Measurements from ENCODE around the gene CRYGN. TPM values are rescaled to one million over a fixed set of nuclear protein-coding genes. Genes with fewer than 3 reads are reported as not detected.

Gene CRYGN
- total and polyA plus RNA-seq, 9 of the 15 experiments (the other 6 are each of a cell fraction or from before 2014, with no cell fraction given) = not detected

DNA sequence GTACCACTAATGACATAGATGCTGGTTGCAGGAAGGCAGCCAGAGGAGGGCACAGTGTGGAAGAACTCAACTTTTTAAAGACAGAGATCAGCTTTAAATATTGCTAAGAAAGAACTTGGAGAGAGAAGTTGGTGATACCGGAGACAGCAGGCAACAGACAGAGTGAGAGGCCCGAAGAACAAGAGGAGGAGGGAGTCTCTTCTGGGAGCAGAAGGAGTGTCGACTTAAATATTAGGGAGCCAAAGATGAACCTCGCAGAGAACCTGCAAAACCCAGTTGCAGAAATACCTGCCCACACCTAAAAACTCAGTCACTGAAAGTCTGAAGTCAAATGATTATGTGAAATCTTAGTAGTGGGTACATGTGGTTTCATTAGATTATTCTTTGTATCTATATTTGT, 26.7 kb downstream of the CRYGN start:
- H3K4me1 ChIP-seq (replicated peaks in 1 of 2; ENCODE audit: control insufficient read depth in 2 of 2, insufficient read depth in 2 of 2, low read length in 2 of 2) = peaks cover 11 to 16% of the 10 kb centered on the region in 2 experiments
- H4K20me1 ChIP-seq (replicated peaks; ENCODE audit: control insufficient read depth, insufficient read depth, low read length) = no peaks in the 10 kb centered on the region
- no peak overlapping the region for H3K4me2 ChIP-seq (ENCODE audit: insufficient read depth, low read length)
- no peak overlapping the region for H3K9ac ChIP-seq (ENCODE audit: insufficient read depth in 1 of 2, low read depth in 2 of 2, low read length in 2 of 2)
- in situ Hi-C loops (cut with MboI) (no loop called here), intact Hi-C loops (cut with micrococcal nuclease) (loop anchor here (5.0 kb wide), 1 partner anchor 34 kb away; no protein-coding TSS in a partner anchor)
- no TSS peak for BruUV-seq (replicated peaks)
- no peak overlapping the region for H3K4me3 ChIP-seq
- no peak overlapping the region for H3K27ac ChIP-seq (ENCODE audit: extremely low read depth, low read depth, low read length)
- no peak overlapping the region for H2AFZ ChIP-seq (ENCODE audit: low read depth, low read length)
- ChIA-PET POLR2A (no interaction called here), CTCF (ENCODE audit: low intra/inter-chr PET ratio) (no interaction called here)
- H3K36me3 ChIP-seq (ENCODE audit: control insufficient read depth, insufficient read depth, low read length) = no peaks in the 10 kb centered on the region
- H3K79me2 ChIP-seq (ENCODE audit: control insufficient read depth, insufficient read depth, low read length) = no peaks in the 10 kb centered on the region
- DNase-seq (ENCODE audit: extremely low read depth in 1 of 4, low spot score in 3 of 4) (no peak), FAIRE-seq (no peak), ATAC-seq (no peak)
- no peaks in the 10 kb centered on the region for H3K9me1 ChIP-seq (ENCODE audit: control insufficient read depth, insufficient read depth, low read length)
- peaks cover 4 to 14% of the 10 kb centered on the region in 2 experiments; a peak in 3 of 5 replicates for H3K27me3 ChIP-seq (ENCODE audit: control insufficient read depth in 2 of 2, insufficient read depth in 2 of 2, low read length in 2 of 2)
- 25% methylated on average over 4 of the region's 4 CpGs for WGBS (ENCODE audit: insufficient coverage, low coverage, missing lambda C conversion rate)
- TF ChIP-seq CXXC5 (CRISPR knock-in tag; IDR thresholded peaks at IDR 0.05) (no peak), ARID3B (CRISPR knock-in tag; IDR thresholded peaks at IDR 0.05; ENCODE audit: borderline replicate concordance) (no peak), CTCF (IDR thresholded peaks at IDR 0.05 in 2 of 3, conservative IDR thresholded peaks at IDR 0.05 in 1 of 3; ENCODE audit: insufficient read depth in 2 of 3, low read depth in 1 of 3, low read length in 3 of 3) (no peak), RBM22 (IDR thresholded peaks at IDR 0.05; ENCODE audit: low read depth, low read length, poor library complexity, severe bottlenecking) (no peak), HCFC1 (IDR thresholded peaks at IDR 0.05; ENCODE audit: low read depth, low read length) (no peak), LEF1 (IDR thresholded peaks at IDR 0.05) (no peak), KDM2B (CRISPR knock-in tag; IDR thresholded peaks at IDR 0.05) (no peak), NUFIP1 (IDR thresholded peaks at IDR 0.05; ENCODE audit: partially characterized antibody) (no peak), HDAC8 (tag; IDR thresholded peaks at IDR 0.05) (no peak), SMARCA5 (IDR thresholded peaks at IDR 0.05) (no peak), PURB (CRISPR knock-in tag; IDR thresholded peaks at IDR 0.05; ENCODE audit: low read depth) (no peak), ZNF124 (CRISPR knock-in tag; IDR thresholded peaks at IDR 0.05) (no peak), RBFOX2 (IDR thresholded peaks at IDR 0.05; ENCODE audit: low read depth, low read length) (no peak), CBFA2T2 (conservative IDR thresholded peaks at IDR 0.05) (no peak), POLR3A (IDR thresholded peaks at IDR 0.05; ENCODE audit: borderline replicate concordance, extremely low read depth, insufficient read depth, insufficient read length) (no peak), POLR2G (IDR thresholded peaks at IDR 0.05; ENCODE audit: low read depth, low read length) (no peak)
- no peaks in the 10 kb centered on the region; the same call in 1 of the 2 replicates for H3K9me3 ChIP-seq (replicated peaks; ENCODE audit: control insufficient read depth, insufficient read depth, low read depth, low read length)
